Thoracic aorta (tissue), 2 donors: ENCODE measurements around the gene RPH3AL. TPM values are rescaled to one million over a fixed set of nuclear protein-coding genes. Genes with fewer than 3 reads are reported as not detected.

Experiments
- ATAC-seq: fragments of 150-250 bp; one replicate; pipeline ENCODE4 v1.8.0; 2017; ENCODE audit warnings: low read depth; ENCODE audit not compliant: insufficient number of reproducible peaks, low FRiP score
- DNase-seq: peaks from one replicate; pipeline ENCODE4 v3.0.0-alpha.2; 2020; ENCODE audit warnings: low spot score
- H3K27ac ChIP-seq, 2 donors: fragments of 200-600 bp; sonication (generic); 1 replicate in 1 of 2; 2 replicates in 1 of 2; pipeline ENCODE4 v1.5.1; 2016; ENCODE audit warnings: mild to moderate bottlenecking in 2 of 2, moderate library complexity in 2 of 2
- H3K27me3 ChIP-seq: fragments of 200-600 bp; sonication (generic); replicated peaks from 2 replicates; pipeline ENCODE4 v1.6.0; 2016; ENCODE audit warnings: mild to moderate bottlenecking; ENCODE audit not compliant: insufficient read depth
- H3K36me3 ChIP-seq: fragments of 200-600 bp; sonication (generic); one replicate; pipeline ENCODE4 v1.5.1; 2016
- H3K4me1 ChIP-seq, 2 donors: fragments of 200-600 bp; sonication (generic); 1 replicate in 1 of 2; 2 replicates in 1 of 2; pipeline versions ENCODE4 v1.5.1 to v1.6.0; 2016; ENCODE audit warnings: low read depth in 2 of 2, mild to moderate bottlenecking in 1 of 2; ENCODE audit not compliant: control insufficient read depth in 1 of 2
- H3K4me3 ChIP-seq: fragments of 200-600 bp; sonication (generic); 2 replicates; pipeline ENCODE4 v1.5.1; 2016; ENCODE audit warnings: mild to moderate bottlenecking
- H3K9me3 ChIP-seq: fragments of 200-600 bp; sonication (generic); 2 replicates; pipeline ENCODE4 v1.5.1; 2016
- CTCF ChIP-seq: fragments of 200-600 bp; sonication (generic); IDR thresholded peaks from one replicate; pipeline ENCODE4 v1.5.1; 2019; ENCODE audit warnings: antibody characterized with exemption
- total RNA-seq, 2 donors: library from RNA; depleted of rRNA; stranded (reverse); fragments of >200 nt; gene quantifications; one replicate each; pipeline versions ENCODE4 v1.1.0 to v1.2.3, GENCODE V29; 2016

Gene RPH3AL
- total RNA-seq, 2 donors from 2014 or later = 6.5 to 33.1 TPM

GRCh38 chr17:313911-314613 is 38.5 kb downstream of the RPH3AL start:
- Histone ChIP-seq H3K36me3 (no peaks in the 10 kb centered on the region), H3K9me3 (no peaks in the 10 kb centered on the region), H3K4me1 (no peaks in the 10 kb centered on the region), H3K27me3 (no peaks in the 10 kb centered on the region), H3K27ac (no peak overlapping the region), H3K4me3 (no peak overlapping the region)
- ATAC-seq (no peak), DNase-seq (no peak)
- no peak for TF ChIP-seq CTCF

GRCh38 chr17:313231-313630 is 39.4 kb downstream of the RPH3AL start:
- H3K4me1 ChIP-seq = no peaks in the 10 kb centered on the region
- no peak overlapping the region for H3K27ac ChIP-seq
- DNase-seq (no peak), ATAC-seq (no peak)
- no peak for TF ChIP-seq CTCF
- no peaks in the 10 kb centered on the region for H3K36me3 ChIP-seq
- H3K9me3 ChIP-seq = no peaks in the 10 kb centered on the region
- no peak overlapping the region for H3K4me3 ChIP-seq
- no peaks in the 10 kb centered on the region for H3K27me3 ChIP-seq

GRCh38 chr17:312476-313148 is 40.0 kb downstream of the RPH3AL start:
- DNase-seq = no peak
- Histone ChIP-seq H3K4me1 (no peaks in the 10 kb centered on the region), H3K36me3 (no peaks in the 10 kb centered on the region), H3K9me3 (no peaks in the 10 kb centered on the region), H3K4me3 (no peak overlapping the region), H3K27ac (no peak overlapping the region), H3K27me3 (no peaks in the 10 kb centered on the region)
- ATAC-seq = no peak
- TF ChIP-seq CTCF = no peak

- Histone ChIP-seq H3K27ac (no peak overlapping the region), H3K27me3 (no peaks in the 10 kb centered on the region)
- no peak for DNase-seq
Measured at GRCh38 chr17:311119-311782, 41.4 kb downstream of the RPH3AL start.

More at GRCh38 chr17:311119-311782, 41.4 kb downstream of the RPH3AL start:
- no peak for ATAC-seq
- H3K4me3 ChIP-seq = no peak overlapping the region
- H3K36me3 ChIP-seq = no peaks in the 10 kb centered on the region
- no peaks in the 10 kb centered on the region for H3K4me1 ChIP-seq
- H3K9me3 ChIP-seq = no peaks in the 10 kb centered on the region
- TF ChIP-seq CTCF = no peak
